GM12892 (cell line): Measurements from ENCODE around the gene RBPJ.

Experiments used
- POLR2A ChIP-seq: IDR thresholded peaks from 2 replicates; pipeline ENCODE4 v1.6.1; 2011; ENCODE audit warnings: low read depth, low read length, control low read depth
- POLR2AphosphoS5 ChIP-seq: IDR thresholded peaks from 2 replicates; pipeline ENCODE4 v1.6.1; 2011; ENCODE audit warnings: low read depth, low read length, control low read depth

GRCh38 chr4:26402458-26402857, 81.6 kb downstream of the RBPJ start:
- TF ChIP-seq POLR2AphosphoS5: no peak
- TF ChIP-seq POLR2A: no peak
